GM10248 (cell line): ENCODE data around the gene DUSP21.

ENCODE experiments used
- CTCF ChIA-PET: fragments of 300-600 bp; sonication (Branson Sonifier 250); formaldehyde crosslinking; extraction: SDS; loops from one replicate; lab custom pipeline; 2021; ENCODE audit warnings: antibody characterized with exemption; lab: Yijun Ruan, JAX
- POLR2A ChIA-PET: fragments of 350-650 bp; sonication (Branson Sonifier 250); formaldehyde crosslinking; extraction: SDS; loops from one replicate; lab custom pipeline; 2020; ENCODE audit warnings: antibody characterized with exemption; lab: Yijun Ruan, JAX
- DNase-seq: peaks from one replicate; pipeline ENCODE4 v3.0.0; 2012; ENCODE audit errors: extremely low spot score
- CTCF ChIP-seq: IDR thresholded peaks from 2 replicates; pipeline ENCODE4 v1.5.1; 2012; ENCODE audit warnings: mild to moderate bottlenecking, low read depth; ENCODE audit errors: extremely low read depth, missing control alignments, control extremely low read depth

The DUSP21 gene

GRCh38 chrX:44871931-44872820 lies 28.4 kb downstream of the DUSP21 start:
- ChIA-PET POLR2A (interaction anchor here (0.6 to 0.7 kb wide), 2 partner anchors 28 to 41 kb away, joined by 4 to 7 read pairs; no protein-coding TSS in a partner anchor), CTCF (no interaction called here)
- no peak for TF ChIP-seq CTCF
- DNase-seq: peak; percentile 43

- CTCF ChIA-PET: no interaction called here
- TF ChIP-seq CTCF: no peak
- DNase-seq: peak; percentile 96
- POLR2A ChIA-PET: interaction anchor here (0.6 to 0.7 kb wide), 2 partner anchors 28 to 41 kb away, joined by 4 to 7 read pairs; no protein-coding TSS in a partner anchor
Observed at GRCh38 chrX:44872821-44873414, 29.1 kb downstream of the DUSP21 start, which contains the start of gene KDM6A. Gene KDM6A, plus strand, starts transcription at chrX:44873188. Its CDS starts 364 bp downstream, at chrX:44873552.

- peak; percentile 34 for DNase-seq
- POLR2A ChIA-PET: no interaction called here
- no peak for TF ChIP-seq CTCF
- CTCF ChIA-PET: interaction anchor here (1.5 kb wide), 1 partner anchor 14 kb away, joined by 3 read pairs; no protein-coding TSS in a partner anchor
Observed at GRCh38 chrX:44873415-44874276, 29.8 kb downstream of the DUSP21 start.

- ChIA-PET CTCF (interaction anchor here (1.5 kb wide), 1 partner anchor 13 kb away, joined by 3 read pairs; no protein-coding TSS in a partner anchor), POLR2A (interaction anchor here (0.6 to 0.8 kb wide), 2 partner anchors 13 to 25 kb away, joined by 3 read pairs; no protein-coding TSS in a partner anchor)
- TF ChIP-seq CTCF: no peak
- DNase-seq: peak; percentile 40
Observed at GRCh38 chrX:44874420-44875184, 30.8 kb downstream of the DUSP21 start.

GRCh38 chrX:44875185-44875489 lies 31.3 kb downstream of the DUSP21 start:
- ChIA-PET POLR2A (interaction anchor here (0.6 to 0.8 kb wide), 2 partner anchors 12 to 24 kb away, joined by 3 read pairs; no protein-coding TSS in a partner anchor), CTCF (interaction anchor here (1.5 kb wide), 1 partner anchor 13 kb away, joined by 3 read pairs; no protein-coding TSS in a partner anchor)
- no peak for TF ChIP-seq CTCF
- DNase-seq: no peak
